MCF 10A (cell line): Measurements from ENCODE around the gene KIAA1328. TPM values are rescaled to one million over a fixed set of nuclear protein-coding genes. Genes with fewer than 3 reads are reported as not detected.

Experiments
- BruUV-seq: library from RNA; stranded (reverse); fragments of 400-500 nt; replicated peaks from 2 replicates; lab custom pipeline; 2021; lab: Mats Ljungman, UMichigan
- CTCF ChIA-PET: fragments of 300-600 bp; sonication (Branson Sonifier 250); formaldehyde crosslinking; extraction: SDS; loops from one replicate; lab custom pipeline; 2021; ENCODE audit warnings: antibody characterized with exemption, inconsistent platforms; lab: Yijun Ruan, JAX
- POLR2A ChIA-PET: fragments of 300-600, 350-650 bp; sonication (Branson Sonifier 250); formaldehyde crosslinking; extraction: SDS; loops from one replicate; lab custom pipeline; 2020; ENCODE audit warnings: antibody characterized with exemption, inconsistent platforms; lab: Yijun Ruan, JAX
- DNase-seq: peaks from one replicate; pipeline ENCODE4 v3.0.0-alpha.2; 2018; ENCODE audit not compliant: unreplicated experiment
- H3K27ac Mint-ChIP-seq: one replicate; pipeline ENCODE4 v1.8.0; 2022; ENCODE audit warnings: mild to moderate bottlenecking, low read depth, mixed read lengths; ENCODE audit not compliant: unreplicated experiment
- H3K27me3 Mint-ChIP-seq: one replicate; pipeline ENCODE4 v1.8.0; 2022; ENCODE audit warnings: mixed read lengths; ENCODE audit not compliant: insufficient read depth, unreplicated experiment
- H3K36me3 Mint-ChIP-seq: one replicate; pipeline ENCODE4 v1.8.0; 2022; ENCODE audit warnings: mild to moderate bottlenecking, moderate library complexity, mixed read lengths; ENCODE audit not compliant: insufficient read depth, unreplicated experiment
- H3K4me1 Mint-ChIP-seq: one replicate; pipeline ENCODE4 v1.8.0; 2022; ENCODE audit warnings: mixed read lengths; ENCODE audit not compliant: insufficient read depth, unreplicated experiment
- H3K4me3 Mint-ChIP-seq: one replicate; pipeline ENCODE4 v1.8.0; 2022; ENCODE audit warnings: mild to moderate bottlenecking, moderate library complexity, mixed read lengths; ENCODE audit not compliant: unreplicated experiment
- H3K9me3 Mint-ChIP-seq: one replicate; pipeline ENCODE4 v1.8.0; 2022; ENCODE audit warnings: mixed read lengths; ENCODE audit not compliant: unreplicated experiment
- intact Hi-C: fragments of 100-400 bp; cut with micrococcal nuclease; formaldehyde crosslinking; loops from 2 replicates; pipeline ENCODE4 v1.14.1; 2022
- total RNA-seq: library from RNA; stranded (reverse); gene quantifications from 2 replicates; pipeline ENCODE4 v1.2.3, GENCODE V29; 2022
- TF ChIP-seq, protein P1 (sequence below): fragments of 200-600 bp; IDR thresholded peaks from one replicate; pipeline ENCODE4 v1.8.0; 2022; ENCODE audit warnings: antibody characterized with exemption, mild to moderate bottlenecking; ENCODE audit not compliant: unreplicated experiment

KIAA1328 gene
- total RNA-seq, 1 experiment from 2014 or later, result 4.1 TPM

DNA sequence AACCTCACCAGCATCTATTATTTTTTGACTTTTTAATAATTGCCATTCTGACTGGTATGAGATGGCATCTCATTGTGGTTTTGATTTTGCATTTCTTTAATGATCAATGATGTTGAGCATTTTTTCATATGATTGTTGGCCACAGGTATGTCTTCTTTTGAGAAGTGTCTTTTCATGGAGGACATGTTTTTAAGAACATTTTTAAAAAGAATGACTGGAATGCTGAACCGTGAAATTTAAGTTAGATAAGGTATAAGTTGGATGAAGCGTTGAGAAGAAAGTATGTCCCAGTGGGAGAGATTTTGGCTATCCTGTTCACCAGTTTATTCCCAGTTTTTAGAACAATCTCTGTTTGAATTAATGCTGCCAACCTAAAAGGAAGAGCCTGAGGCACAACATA lies 370.8 kb downstream of the KIAA1328 start:
- BruUV-seq, result no TSS peak
- no peaks in the 10 kb centered on the region for H3K4me1 Mint-ChIP-seq
- no peaks in the 10 kb centered on the region for H3K9me3 Mint-ChIP-seq
- DNase-seq, result no peak
- no peak overlapping the region for H3K27ac Mint-ChIP-seq
- no peaks in the 10 kb centered on the region for H3K36me3 Mint-ChIP-seq
- TF ChIP-seq, protein P1, sequence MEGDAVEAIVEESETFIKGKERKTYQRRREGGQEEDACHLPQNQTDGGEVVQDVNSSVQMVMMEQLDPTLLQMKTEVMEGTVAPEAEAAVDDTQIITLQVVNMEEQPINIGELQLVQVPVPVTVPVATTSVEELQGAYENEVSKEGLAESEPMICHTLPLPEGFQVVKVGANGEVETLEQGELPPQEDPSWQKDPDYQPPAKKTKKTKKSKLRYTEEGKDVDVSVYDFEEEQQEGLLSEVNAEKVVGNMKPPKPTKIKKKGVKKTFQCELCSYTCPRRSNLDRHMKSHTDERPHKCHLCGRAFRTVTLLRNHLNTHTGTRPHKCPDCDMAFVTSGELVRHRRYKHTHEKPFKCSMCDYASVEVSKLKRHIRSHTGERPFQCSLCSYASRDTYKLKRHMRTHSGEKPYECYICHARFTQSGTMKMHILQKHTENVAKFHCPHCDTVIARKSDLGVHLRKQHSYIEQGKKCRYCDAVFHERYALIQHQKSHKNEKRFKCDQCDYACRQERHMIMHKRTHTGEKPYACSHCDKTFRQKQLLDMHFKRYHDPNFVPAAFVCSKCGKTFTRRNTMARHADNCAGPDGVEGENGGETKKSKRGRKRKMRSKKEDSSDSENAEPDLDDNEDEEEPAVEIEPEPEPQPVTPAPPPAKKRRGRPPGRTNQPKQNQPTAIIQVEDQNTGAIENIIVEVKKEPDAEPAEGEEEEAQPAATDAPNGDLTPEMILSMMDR, result no peak
- no peaks in the 10 kb centered on the region for H3K27me3 Mint-ChIP-seq
- POLR2A ChIA-PET, result no interaction called here
- no peak overlapping the region for H3K4me3 Mint-ChIP-seq
- intact Hi-C loops, result no loop called here
- CTCF ChIA-PET, result no interaction called here

DNA sequence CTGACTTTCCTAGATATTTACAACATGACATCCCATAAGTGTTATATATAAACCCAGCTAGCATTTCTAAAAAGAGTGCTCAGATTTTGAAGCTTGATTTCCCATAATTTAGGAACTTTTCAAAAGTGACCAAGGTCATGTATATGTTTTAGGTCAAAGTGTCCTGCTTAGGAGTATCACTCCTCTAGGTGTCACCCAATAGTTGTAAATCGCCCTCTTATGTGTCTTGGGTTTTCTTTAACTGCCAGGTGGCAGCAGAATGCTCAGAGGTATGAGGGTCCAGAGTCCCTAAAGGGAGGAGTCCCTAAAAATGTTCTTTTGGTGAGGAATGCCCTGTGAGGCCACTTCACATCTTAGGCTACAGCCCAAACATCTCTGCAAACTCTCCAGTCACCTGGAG lies 378.4 kb downstream of the KIAA1328 start:
- no TSS peak for BruUV-seq
- ChIA-PET POLR2A (no interaction called here), CTCF (interaction anchor here (0.7 to 0.9 kb wide), 3 partner anchors 136 to 332 kb away, joined by 3 to 4 read pairs (median 3); no protein-coding TSS in a partner anchor)
- Mint-ChIP-seq H3K27ac (no peak overlapping the region), H3K4me3 (no peak overlapping the region), H3K4me1 (no peaks in the 10 kb centered on the region), H3K27me3 (no peaks in the 10 kb centered on the region), H3K36me3 (no peaks in the 10 kb centered on the region), H3K9me3 (no peaks in the 10 kb centered on the region)
- TF ChIP-seq, protein P1, result no peak
- DNase-seq, result no peak
- intact Hi-C loops, result no loop called here

DNA sequence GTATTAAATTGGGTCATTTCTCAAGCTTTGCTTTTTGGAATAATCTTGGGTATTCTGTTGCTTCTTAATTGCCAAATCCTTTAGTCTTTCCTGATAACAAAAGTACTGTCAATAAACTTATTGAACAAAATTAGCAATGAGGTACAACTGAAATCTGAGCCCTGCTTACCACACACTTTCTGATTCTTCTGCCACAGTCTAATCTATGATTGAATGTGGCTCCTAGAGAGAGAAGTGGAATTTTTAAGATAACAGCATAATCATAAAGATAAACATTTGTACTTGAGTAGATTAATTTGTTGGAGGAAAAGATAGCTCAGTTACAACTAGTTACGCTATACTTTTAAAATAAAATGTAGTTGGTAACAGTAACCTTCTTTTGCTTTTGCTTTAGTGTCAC lies 381.9 kb downstream of the KIAA1328 start:
- Mint-ChIP-seq H3K36me3 (no peaks in the 10 kb centered on the region), H3K4me3 (no peak overlapping the region), H3K4me1 (no peaks in the 10 kb centered on the region), H3K9me3 (no peaks in the 10 kb centered on the region), H3K27me3 (no peaks in the 10 kb centered on the region), H3K27ac (no peak overlapping the region)
- ChIA-PET CTCF (interaction anchor here (0.6 to 1.0 kb wide), 2 partner anchors 10 to 31 kb away, joined by 4 read pairs; no protein-coding TSS in a partner anchor), POLR2A (no interaction called here)
- no TSS peak for BruUV-seq
- no peak for DNase-seq
- TF ChIP-seq, protein P1, result no peak
- intact Hi-C loops, result no loop called here

DNA sequence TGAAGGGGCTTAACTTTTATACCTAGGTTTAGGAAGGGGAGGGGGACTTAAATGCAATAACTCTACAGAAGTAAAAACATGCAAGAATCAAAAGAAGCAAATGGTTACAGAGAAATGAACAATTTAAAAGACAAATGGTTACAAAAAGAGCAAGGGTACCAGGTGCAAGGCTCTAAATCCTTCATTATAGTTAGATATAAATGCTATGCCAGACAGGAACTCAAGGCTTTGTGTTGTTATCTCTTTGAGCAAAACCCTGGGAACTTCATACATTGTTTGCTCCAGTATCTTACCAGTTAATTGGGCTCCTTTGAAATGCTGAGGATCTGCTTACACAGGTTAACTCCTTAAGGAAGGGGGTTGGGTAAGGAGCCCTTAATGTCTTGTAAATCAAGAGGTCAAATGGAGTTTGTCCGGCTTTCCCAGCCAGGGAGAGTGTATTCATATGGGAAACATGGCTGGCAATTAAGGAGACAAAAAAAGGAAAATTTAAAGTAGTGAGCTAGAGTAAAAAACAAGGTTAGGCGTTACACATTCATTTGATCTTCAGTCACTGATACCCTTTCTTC lies 389.2 kb downstream of the KIAA1328 start:
- H3K36me3 Mint-ChIP-seq, result no peaks in the 10 kb centered on the region

More for the DNA sequence above, 389.2 kb downstream of the KIAA1328 start:
- BruUV-seq, result no TSS peak
- Mint-ChIP-seq H3K4me1 (no peaks in the 10 kb centered on the region), H3K27me3 (no peaks in the 10 kb centered on the region), H3K9me3 (peaks cover 7% of the 10 kb centered on the region), H3K4me3 (no peak overlapping the region), H3K27ac (no peak overlapping the region)
- DNase-seq, result no peak
- ChIA-PET CTCF (interaction anchor here (0.5 kb wide), 1 partner anchor 31 kb away, joined by 3 read pairs; no protein-coding TSS in a partner anchor), POLR2A (no interaction called here)
- TF ChIP-seq, protein P1, result no peak
- intact Hi-C loops, result no loop called here
